K562 (cell line): Measurements from ENCODE around the gene PPDPF. TPM values are rescaled to one million over a fixed set of nuclear protein-coding genes. Genes with fewer than 3 reads are reported as not detected.

Experiments
- ATAC-seq: fragments of 200-7000 bp; cut with Tn5 transposase; 3 replicates; pipeline ENCODE4 v1.9.1; 2020; ENCODE audit warnings: moderate library complexity
- BruUV-seq: library from RNA; stranded (reverse); fragments of 400-500 nt; replicated peaks from 2 replicates; lab custom pipeline; 2021; lab: Mats Ljungman, UMichigan
- CTCF ChIA-PET: fragments of 300-600 bp; formaldehyde crosslinking; extraction: SDS; loops from one replicate; lab custom pipeline; 2021; ENCODE audit warnings: low intra/inter-chr PET ratio; lab: Yijun Ruan, JAX
- POLR2A ChIA-PET: fragments of 300-600, 350-650 bp; sonication (Branson Sonifier 250); formaldehyde crosslinking; extraction: SDS; loops from one replicate; lab custom pipeline; 2021; ENCODE audit warnings: antibody characterized with exemption, inconsistent platforms; lab: Yijun Ruan, JAX
- DNase-seq, 4 experiments: peaks; one replicate each; pipeline versions ENCODE4 v3.0.0 to v3.0.0-alpha.2; 2011 to 2018; ENCODE audit warnings: low spot score in 3 of 4, mixed read lengths in 3 of 4; ENCODE audit errors: extremely low read depth in 1 of 4
- FAIRE-seq: peaks from 2 replicates; lab custom pipeline; 2011; peaks lifted over from hg19 to GRCh38; lab: Jason Lieb, UNC
- H2AFZ ChIP-seq: 2 replicates; pipeline ENCODE4 v1.6.0; 2011; ENCODE audit warnings: low read depth, low read length, control low read depth, inconsistent platforms
- H3K27ac ChIP-seq: fragments of 200-600 bp; 3 replicates; pipeline ENCODE4 v1.8.0; 2011; ENCODE audit warnings: low read depth, mild to moderate bottlenecking, control low read depth, inconsistent platforms, low read length, moderate library complexity, mixed read lengths; ENCODE audit errors: extremely low read depth
- H3K27me3 ChIP-seq, 2 experiments: fragments of 300-600 bp in 1 of 2; 2 replicates in 1 of 2; 3 replicates in 1 of 2; pipeline versions ENCODE4 v1.6.0 to v1.8.0; 2011; ENCODE audit warnings: inconsistent platforms in 2 of 2, low read length in 2 of 2, mild to moderate bottlenecking in 1 of 2, mixed read lengths in 1 of 2, moderate library complexity in 1 of 2; ENCODE audit not compliant: control insufficient read depth in 2 of 2, insufficient read depth in 2 of 2
- H3K36me3 ChIP-seq: fragments of 300-600 bp; 3 replicates; pipeline ENCODE4 v1.8.0; 2011; ENCODE audit warnings: mild to moderate bottlenecking, low read length, inconsistent platforms; ENCODE audit not compliant: control insufficient read depth, insufficient read depth
- H3K4me1 ChIP-seq, 2 experiments: fragments of 200-600 bp in 1 of 2; replicated peaks in 1 of 2; 2 replicates in 1 of 2; 3 replicates in 1 of 2; pipeline versions ENCODE4 v1.5.1 to v1.8.0; 2011; ENCODE audit warnings: inconsistent platforms in 2 of 2, low read length in 2 of 2, mild to moderate bottlenecking in 1 of 2, mixed read lengths in 1 of 2, moderate library complexity in 1 of 2; ENCODE audit not compliant: control insufficient read depth in 2 of 2, insufficient read depth in 2 of 2
- H3K4me2 ChIP-seq: 2 replicates; pipeline ENCODE4 v1.6.1; 2011; ENCODE audit warnings: low read length, control low read depth, inconsistent platforms, mixed read lengths; ENCODE audit not compliant: insufficient read depth
- H3K4me3 ChIP-seq: fragments of 200-600 bp; sonication (generic), shearing (Covaris generic); 2 replicates; pipeline ENCODE4 v1.5.1; 2016; ENCODE audit warnings: control low read depth, inconsistent platforms
- H3K79me2 ChIP-seq: fragments of 200-600 bp; 3 replicates; pipeline ENCODE4 v1.8.0; 2011; ENCODE audit warnings: low read length, inconsistent platforms; ENCODE audit not compliant: control insufficient read depth, insufficient read depth
- H3K9ac ChIP-seq, 2 experiments: 2 replicates each; pipeline versions ENCODE4 v1.6.0 to v1.6.1; 2011; ENCODE audit warnings: low read depth in 2 of 2, low read length in 2 of 2, control low read depth in 1 of 2, inconsistent platforms in 1 of 2, mild to moderate bottlenecking in 1 of 2, mixed read lengths in 1 of 2; ENCODE audit not compliant: insufficient read depth in 1 of 2
- H3K9me1 ChIP-seq: one replicate; pipeline ENCODE4 v1.6.0; 2011; ENCODE audit warnings: inconsistent platforms, mild to moderate bottlenecking, low read length, moderate library complexity; ENCODE audit not compliant: control insufficient read depth, insufficient read depth
- H3K9me3 ChIP-seq: replicated peaks from 2 replicates; pipeline ENCODE4 v1.5.1; 2011; ENCODE audit warnings: low read depth, low read length, inconsistent platforms; ENCODE audit not compliant: control insufficient read depth, insufficient read depth
- H4K20me1 ChIP-seq: replicated peaks from 2 replicates; pipeline ENCODE4 v1.6.1; 2011; ENCODE audit warnings: low read length, inconsistent platforms, mixed read lengths; ENCODE audit not compliant: control insufficient read depth, insufficient read depth
- ARID2 ChIP-seq: fragments of 450-650 bp; IDR thresholded peaks from 2 replicates; pipeline ENCODE4 v1.6.1; 2017; ENCODE audit warnings: antibody characterized with exemption, mild to moderate bottlenecking
- CAMTA2 ChIP-seq: fragments of 250-450 bp; sonication (Bioruptor Pico); conservative IDR thresholded peaks from 2 replicates; pipeline ENCODE4 v1.5.1; 2022
- CEBPG ChIP-seq, 3 experiments: fragments of 200-800 bp in 1 of 3; sonication (Bioruptor generic) in 1 of 3; sonication (generic) in 1 of 3; formaldehyde crosslinking in 1 of 3; IDR thresholded peaks in 2 of 3; conservative IDR thresholded peaks in 1 of 3; 2 replicates each; pipeline versions ENCODE4 v1.6.1 to v1.8.0; 2016 to 2022; ENCODE audit warnings: missing compliant biosample characterization in 2 of 3, missing genetic modification characterization in 2 of 3, mild to moderate bottlenecking in 1 of 3, missing genetic modification reagents in 1 of 3
- KAT7 ChIP-seq: sonication (generic); formaldehyde crosslinking; IDR thresholded peaks from 2 replicates; pipeline ENCODE4 v1.8.0; 2022; ENCODE audit warnings: missing genetic modification reagents, mild to moderate bottlenecking, borderline replicate concordance
- MAFF ChIP-seq: IDR thresholded peaks from 2 replicates; pipeline ENCODE4 v1.6.1; 2012; ENCODE audit warnings: low read length, improper control_type of control experiment
- PTBP1 ChIP-seq: fragments of 200-400 bp; formaldehyde crosslinking; IDR thresholded peaks from 2 replicates; pipeline ENCODE4 v1.6.1; 2017; ENCODE audit warnings: low read depth, low read length
- ZNF143 ChIP-seq: sonication (generic); formaldehyde crosslinking; IDR thresholded peaks from 2 replicates; pipeline ENCODE4 v1.9.0; 2022; ENCODE audit warnings: mild to moderate bottlenecking, missing genetic modification reagents
- ZNF3 ChIP-seq: fragments of 250-450 bp; sonication (Bioruptor Pico); IDR thresholded peaks from 2 replicates; pipeline ENCODE4 v1.5.0; 2021; ENCODE audit warnings: mild to moderate bottlenecking, moderate library complexity
- ZNF347 ChIP-seq: fragments of 450-650 bp; formaldehyde crosslinking; IDR thresholded peaks from 2 replicates; pipeline ENCODE4 v1.4.0; 2020; ENCODE audit warnings: low read depth, mild to moderate bottlenecking, moderate library complexity
- WGBS: fragments of 100-300 bp; shearing (Covaris generic); methylation state at CpG from one replicate; pipeline ENCODE4 v1.1.6; 2016; ENCODE audit warnings: low coverage, mixed read lengths; ENCODE audit not compliant: insufficient coverage; ENCODE audit errors: missing lambda C conversion rate; 5-methylcytosine and 5-hydroxymethylcytosine counted together
- in situ Hi-C: fragments of 300-500 bp; cut with MboI; formaldehyde crosslinking; loops from 4 replicates; pipeline ENCODE4 v1.15.0; 2018; ENCODE audit warnings: inconsistent platforms, mixed read lengths
- intact Hi-C: fragments of 100-400 bp; cut with micrococcal nuclease; formaldehyde crosslinking; loops from 2 replicates; pipeline ENCODE4 v1.14.2; 2022
- polyA plus RNA-seq, 8 experiments: library from polyadenylated mRNA; depleted of rRNA in 4 of 8; stranded (reverse) in 5 of 8; unstranded in 3 of 8; fragments of >200 nt; fragmentation: Nextera tagmentation in 2 of 8; fragmentation: Illumina TruSeq in 1 of 8; extraction: Ambion mirVana in 2 of 8; extraction: Trizol in 1 of 8; gene quantifications; 2 replicates each; pipeline versions ENCODE4 v1.2.1 to v1.2.3, GENCODE V29; 2011 to 2014; ENCODE audit warnings: inconsistent platforms in 1 of 8, missing spikeins in 1 of 8
- total RNA-seq, 7 experiments: library from RNA; depleted of rRNA in 6 of 7; stranded (reverse); fragments of >200 nt in 6 of 7; fragmentation: Illumina TruSeq in 2 of 7; extraction: Trizol in 2 of 7; gene quantifications; 2 replicates each; pipeline versions ENCODE4 v1.2.1 to v1.2.3, GENCODE V29; 2011 to 2021; ENCODE audit warnings: low replicate concordance in 1 of 7
- TF ChIP-seq, protein P1 (sequence below): fragments of 250-450 bp; sonication (Bioruptor Pico); IDR thresholded peaks from 2 replicates; pipeline ENCODE4 v1.4.0; 2020; ENCODE audit warnings: mild to moderate bottlenecking, moderate library complexity

PPDPF gene
- total and polyA plus RNA-seq, 9 of the 15 experiments (the other 6 are each of a cell fraction or from before 2014, with no cell fraction given), result 0.77 to 233 (median 10.5) TPM

DNA sequence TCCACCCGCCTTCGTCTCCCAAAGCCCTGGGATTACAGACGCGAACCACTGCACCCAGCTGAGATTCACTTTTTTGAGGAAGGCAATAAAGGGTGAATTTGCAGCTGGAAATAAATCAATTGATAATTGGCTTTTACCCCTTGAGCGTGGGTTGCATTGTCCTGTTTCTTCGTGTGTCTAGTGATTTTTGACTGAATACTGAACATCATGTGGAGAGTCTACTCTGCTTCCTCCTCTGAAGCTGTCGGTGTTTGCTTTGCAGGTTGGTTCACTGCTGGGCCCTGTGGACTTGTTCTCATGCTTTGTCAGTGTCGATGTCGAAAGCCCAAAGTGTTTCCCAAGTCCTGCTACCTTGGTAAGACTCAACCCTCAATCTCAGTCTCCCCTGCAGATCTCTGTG is 15.9 kb upstream of the PPDPF start:
- intact Hi-C loops (no loop called here), in situ Hi-C loops (no loop called here)
- ChIA-PET POLR2A (interaction anchor here (0.6 to 2.5 kb wide), 3 partner anchors 16 to 18 kb away, joined by 4 to 7 read pairs (median 4); partner anchors contain the start of gene PPDPF), CTCF (no interaction called here)
- Histone ChIP-seq H3K27ac (no peak overlapping the region), H3K4me3 (no peak overlapping the region), H3K9me3 (peaks cover 6% of the 10 kb centered on the region), H3K79me2 (no peaks in the 10 kb centered on the region), H3K9ac (no peak overlapping the region), H3K9me1 (no peaks in the 10 kb centered on the region), H4K20me1 (no peaks in the 10 kb centered on the region), H2AFZ (no peak overlapping the region), H3K36me3 (no peaks in the 10 kb centered on the region), H3K4me1 (peaks cover 0 to 48% of the 10 kb centered on the region in 2 experiments; a peak in 4 of 5 replicates), H3K4me2 (no peak overlapping the region), H3K27me3 (peaks cover 18 to 36% of the 10 kb centered on the region in 2 experiments; a peak in 4 of 5 replicates)
- FAIRE-seq, result no peak
- BruUV-seq, result no TSS peak
- TF ChIP-seq CAMTA2 (CRISPR knock-in tag) (no peak), MAFF (no peak), PTBP1 (no peak), ZNF143 (CRISPR knock-in tag) (no peak), CEBPG (CRISPR knock-in tag; IDR thresholded peaks at IDR 0.05) (no peak), CEBPG (tag; conservative IDR thresholded peaks at IDR 0.05 in 1 of 2, IDR thresholded peaks at IDR 0.05 in 1 of 2) (no peak), KAT7 (CRISPR knock-in tag) (no peak), ZNF347 (CRISPR knock-in tag) (no peak), ARID2 (no peak), ZNF3 (no peak)
- TF ChIP-seq, protein P1, sequence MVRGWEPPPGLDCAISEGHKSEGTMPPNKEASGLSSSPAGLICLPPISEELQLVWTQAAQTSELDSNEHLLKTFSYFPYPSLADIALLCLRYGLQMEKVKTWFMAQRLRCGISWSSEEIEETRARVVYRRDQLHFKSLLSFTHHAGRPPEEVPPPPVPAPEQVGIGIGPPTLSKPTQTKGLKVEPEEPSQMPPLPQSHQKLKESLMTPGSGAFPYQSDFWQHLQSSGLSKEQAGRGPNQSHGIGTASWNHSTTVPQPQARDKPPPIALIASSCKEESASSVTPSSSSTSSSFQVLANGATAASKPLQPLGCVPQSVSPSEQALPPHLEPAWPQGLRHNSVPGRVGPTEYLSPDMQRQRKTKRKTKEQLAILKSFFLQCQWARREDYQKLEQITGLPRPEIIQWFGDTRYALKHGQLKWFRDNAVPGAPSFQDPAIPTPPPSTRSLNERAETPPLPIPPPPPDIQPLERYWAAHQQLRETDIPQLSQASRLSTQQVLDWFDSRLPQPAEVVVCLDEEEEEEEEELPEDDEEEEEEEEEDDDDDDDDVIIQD (CRISPR knock-in tag), result no peak
- DNase-seq, result no peak
- no peak for ATAC-seq
- WGBS, result 27% methylated on average over 9 of the region's 9 CpGs
